Measurements from ENCODE around the gene OGFOD3. TPM values are rescaled to one million over a fixed set of nuclear protein-coding genes. Genes with fewer than 3 reads are reported as not detected.
"Not testable (repeated sequence)": the region's sequence is repeated elsewhere in the genome, so short reads cannot be mapped to it uniquely, and the experiment has no call there.

The OGFOD3 gene
- total RNA-seq, 2 donors from 2014 or later: 28.8 to 31.1 TPM

DNA sequence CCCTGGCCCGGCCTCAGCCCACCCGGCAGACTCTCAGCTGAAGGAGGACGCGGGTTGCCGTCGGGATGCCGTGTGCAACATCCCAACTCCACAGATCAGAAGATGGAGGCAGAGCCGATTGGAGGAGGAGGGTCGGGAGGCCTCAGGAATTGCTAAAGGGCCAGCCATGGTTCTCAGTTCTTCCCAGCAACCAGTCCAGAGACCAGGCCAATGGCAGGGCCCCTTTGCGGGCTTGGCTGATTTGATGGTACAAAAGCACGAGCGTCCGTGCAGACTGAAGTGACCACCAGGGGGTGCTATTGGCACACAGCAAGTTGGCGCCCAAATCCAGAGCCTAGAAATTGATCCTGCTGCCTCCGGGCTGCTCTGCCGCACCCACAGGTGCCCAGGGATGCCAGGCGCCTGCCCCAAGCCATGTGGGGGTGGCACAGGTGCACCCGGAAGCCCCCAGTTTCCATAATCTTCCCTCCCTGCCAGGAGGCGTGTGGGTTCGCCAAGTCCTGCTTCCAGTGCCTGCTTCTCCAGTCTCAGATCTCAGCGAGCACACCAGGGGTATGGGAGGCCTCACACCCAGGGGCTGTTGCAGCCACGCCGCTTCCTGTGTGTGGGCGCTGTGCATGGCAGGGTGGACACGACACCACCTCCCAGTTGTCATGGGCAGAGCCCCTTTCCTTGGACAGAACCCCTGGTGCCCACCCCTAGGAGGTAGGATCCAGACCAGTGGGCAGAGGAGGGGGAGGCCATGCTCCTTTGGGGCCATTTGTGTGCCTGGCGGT, 66.5 kb downstream of the OGFOD3 start:
- DNase-seq (peak; percentile 75 to 91), ATAC-seq (peak; percentile 83)
- intact Hi-C loops (cut with DNase I, micrococcal nuclease): loop anchor here (5.0 to 10.0 kb wide), 3 partner anchors 60 to 423 kb away; no protein-coding TSS in a partner anchor

DNA sequence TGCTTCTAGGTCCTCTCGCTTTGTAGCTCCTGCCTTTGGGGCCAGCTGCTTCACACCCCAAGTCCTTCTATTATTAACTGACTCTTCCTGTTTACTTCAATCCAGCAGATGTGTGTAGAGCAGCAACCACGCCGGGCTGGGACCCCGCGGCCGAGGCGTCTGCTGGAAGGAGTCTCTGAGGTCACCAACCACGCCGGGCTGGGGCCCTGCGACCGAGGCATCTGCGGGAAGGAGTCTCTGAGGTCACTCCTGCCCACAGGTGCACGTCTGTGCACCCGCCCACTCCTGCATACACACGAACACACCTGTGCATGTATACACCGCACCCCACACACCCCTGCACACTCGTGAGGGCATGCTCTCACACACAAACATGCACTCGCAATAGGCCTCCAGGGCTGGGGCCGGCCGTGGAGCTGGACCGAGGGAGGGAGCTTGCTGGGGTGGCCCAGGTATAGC, 67.1 kb downstream of the OGFOD3 start:
- no peak for DNase-seq
- intact Hi-C loops (cut with DNase I, micrococcal nuclease): loop anchor here (5.0 to 10.0 kb wide), 3 partner anchors 61 to 424 kb away; no protein-coding TSS in a partner anchor
- ATAC-seq: peak; percentile 9

DNA sequence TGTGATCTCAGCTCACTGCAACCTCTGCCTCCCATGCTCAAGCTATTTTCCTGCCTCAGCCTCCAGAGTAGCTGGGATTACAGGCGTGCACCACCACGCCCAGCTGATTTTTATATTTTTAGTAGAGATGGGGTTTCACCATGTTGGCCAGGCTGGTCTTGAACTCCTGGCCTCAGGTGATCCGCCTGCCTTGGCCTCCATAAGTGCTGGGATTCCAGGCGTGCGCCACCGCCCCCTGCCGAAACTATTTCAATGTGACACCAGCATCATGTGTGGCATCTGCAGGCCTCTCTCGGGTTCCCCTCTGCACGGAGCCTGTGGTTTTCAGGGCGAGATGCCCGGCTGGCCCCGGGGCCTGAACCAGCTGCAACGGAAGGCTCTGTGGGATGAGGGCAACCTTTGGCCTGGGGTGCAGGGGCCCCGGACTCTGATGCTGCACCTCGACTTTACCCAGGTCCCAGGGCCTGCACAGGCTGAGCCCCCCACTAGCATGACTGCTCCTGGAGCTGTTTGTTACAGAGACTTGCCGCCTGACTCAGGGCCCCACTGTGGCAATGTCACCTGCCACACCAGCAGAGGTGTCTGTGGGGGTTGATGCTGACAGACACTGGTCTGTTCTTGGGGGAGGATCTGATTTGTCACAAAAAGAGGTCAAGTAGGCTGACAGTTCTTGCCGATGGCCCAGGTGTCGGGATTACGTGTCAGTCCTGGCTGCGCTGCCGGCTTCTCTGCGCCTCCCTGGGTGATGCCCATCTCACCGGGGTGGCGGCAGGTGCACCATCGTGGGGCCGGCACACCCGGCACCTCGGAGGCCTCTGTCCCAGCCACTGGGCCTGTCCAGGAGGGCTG, 68.0 kb downstream of the OGFOD3 start:
- intact Hi-C loops (cut with DNase I, micrococcal nuclease): loop anchor here (5.0 to 10.0 kb wide), 3 partner anchors 62 to 424 kb away; no protein-coding TSS in a partner anchor
- ATAC-seq: no peak
- peak in 1 of 2 donors; percentile 57 for DNase-seq

DNA sequence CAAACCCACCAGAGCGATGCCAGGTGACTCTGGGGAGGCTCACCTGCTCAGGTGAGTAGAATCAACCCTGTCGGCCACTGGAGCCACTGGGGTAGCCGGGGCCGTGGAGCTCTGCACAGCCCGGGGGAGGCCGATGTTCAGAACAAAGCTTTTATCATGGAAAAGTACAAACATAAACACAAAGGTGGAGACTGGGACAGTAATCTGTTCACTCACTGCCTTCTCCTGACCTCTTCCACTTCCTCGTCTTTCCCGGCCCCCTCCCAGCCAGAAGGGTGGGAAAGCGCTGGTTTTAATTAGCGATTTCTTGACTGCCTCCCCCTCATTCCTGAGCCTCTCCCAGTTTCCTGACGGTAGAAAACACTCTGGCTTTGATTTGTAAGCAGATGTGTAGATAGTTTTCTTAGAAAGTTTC, 69.1 kb downstream of the OGFOD3 start:
- ATAC-seq (no peak), DNase-seq (no peak)
- intact Hi-C loops (cut with DNase I, micrococcal nuclease): no loop called here

DNA sequence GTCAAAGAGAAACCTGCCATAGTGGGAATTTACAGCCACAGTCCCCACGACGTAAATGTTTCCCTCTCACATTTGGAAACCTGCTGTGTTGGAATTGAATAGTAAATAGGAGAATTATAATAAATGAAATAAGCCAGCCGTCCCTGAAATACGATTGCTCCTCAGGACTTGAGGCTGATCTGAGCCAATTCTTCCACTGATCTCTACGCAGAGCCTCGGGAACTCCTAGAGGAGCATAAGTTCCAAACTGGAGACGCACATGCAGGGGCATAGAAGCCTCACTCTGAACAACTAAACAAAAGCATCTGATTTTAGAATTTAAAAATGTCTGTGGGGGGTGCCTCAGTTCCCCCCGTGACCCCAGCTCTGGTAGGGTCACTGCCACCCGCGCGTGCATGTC, 69.5 kb downstream of the OGFOD3 start:
- ATAC-seq: no peak
- intact Hi-C loops (cut with DNase I, micrococcal nuclease): no loop called here
- DNase-seq: no peak

DNA sequence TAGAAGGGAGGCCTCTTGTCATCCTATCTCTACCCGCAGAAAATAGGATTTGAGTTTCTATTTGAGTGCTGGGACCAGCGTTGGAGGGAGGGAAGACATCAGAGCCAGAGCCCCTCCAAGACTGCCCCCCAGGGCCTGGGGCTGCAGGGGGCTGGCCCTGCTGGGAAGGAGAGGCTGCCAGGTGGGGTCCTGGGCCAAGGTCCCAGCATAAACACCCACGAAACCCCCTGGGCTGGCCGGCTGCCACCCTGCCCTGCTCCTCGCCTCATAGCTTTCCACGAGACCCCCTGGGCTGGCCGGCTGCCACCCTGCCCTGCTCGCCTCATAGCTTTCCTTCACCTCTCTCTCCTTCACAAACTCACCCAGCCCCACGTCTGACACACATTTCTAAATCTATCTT, 70.0 kb downstream of the OGFOD3 start:
- intact Hi-C loops (cut with DNase I, micrococcal nuclease): no loop called here
- no peak for DNase-seq
- ATAC-seq: no peak

DNA sequence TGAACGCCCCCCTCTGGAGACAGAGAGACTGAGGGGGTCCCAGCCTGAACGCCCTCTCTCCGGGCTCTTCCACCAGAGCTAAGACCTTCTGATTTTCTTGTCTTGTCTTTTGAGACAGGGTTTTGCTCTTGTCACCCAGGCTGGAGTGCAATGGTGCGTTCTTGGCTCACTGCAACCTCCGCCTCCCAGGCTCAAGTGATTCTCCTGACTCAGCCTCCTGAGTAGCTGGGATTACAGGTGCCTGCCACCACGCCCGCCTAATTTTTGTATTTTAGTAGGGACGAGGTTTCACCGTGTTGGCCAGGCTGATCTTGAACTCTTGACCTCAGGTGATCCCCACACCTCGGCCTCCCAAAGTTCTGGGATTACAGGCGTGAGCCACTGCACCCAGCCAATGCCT, 70.4 kb downstream of the OGFOD3 start:
- intact Hi-C loops (cut with DNase I, micrococcal nuclease): not testable (repeated sequence)

DNA sequence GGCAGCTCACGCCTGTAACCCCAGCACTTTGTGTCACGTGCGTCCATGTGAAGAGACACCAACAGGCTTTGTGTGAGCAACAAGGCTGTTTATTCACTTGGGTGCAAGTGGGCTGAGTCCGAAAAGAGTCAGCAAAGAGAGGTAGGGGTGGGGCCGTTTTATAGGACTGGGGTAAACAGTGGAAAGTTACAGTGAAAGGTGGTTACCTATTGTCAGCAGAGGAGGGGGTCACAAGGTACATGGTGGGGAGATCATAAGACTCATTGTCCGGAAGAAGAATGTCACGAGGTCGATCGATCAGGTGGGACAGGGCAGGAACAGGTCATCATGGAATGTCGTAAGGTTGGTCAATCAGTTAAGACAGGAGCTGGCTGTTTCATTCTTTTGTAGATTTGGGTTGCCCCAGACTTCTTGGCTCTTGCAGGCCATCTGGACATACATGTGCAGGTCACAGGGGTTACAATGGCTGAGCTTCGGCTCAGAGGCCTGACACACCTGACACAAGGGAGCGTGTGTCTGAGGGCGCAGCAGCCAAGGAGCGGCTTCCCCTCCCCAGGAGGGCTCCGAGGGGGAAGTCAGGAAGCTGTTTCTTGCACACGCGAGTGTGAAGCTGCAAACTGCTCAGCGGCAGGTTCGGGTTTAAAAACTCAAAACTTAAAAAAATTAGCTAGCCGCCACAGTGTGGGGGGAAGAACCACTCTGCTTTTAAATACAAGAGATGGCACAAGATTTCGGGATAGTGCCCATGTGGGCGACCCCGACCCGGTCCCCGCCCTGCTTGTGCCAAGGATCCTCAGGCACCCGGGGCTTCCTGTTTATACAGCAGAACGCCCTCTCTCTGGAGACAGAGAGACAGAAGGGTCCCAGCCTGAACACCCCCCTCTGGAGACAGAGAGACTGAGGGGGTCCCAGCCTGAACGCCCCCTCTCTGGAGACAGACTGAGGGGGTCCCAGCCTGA, 71.8 kb downstream of the OGFOD3 start:
- intact Hi-C loops (cut with DNase I, micrococcal nuclease): no loop called here
- ATAC-seq (peak; percentile 64), DNase-seq (peak in 1 of 2 donors; percentile 39)

More for the DNA sequence above, 70.4 kb downstream of the OGFOD3 start:
- not testable (repeated sequence) for ATAC-seq, DNase-seq

DNA sequence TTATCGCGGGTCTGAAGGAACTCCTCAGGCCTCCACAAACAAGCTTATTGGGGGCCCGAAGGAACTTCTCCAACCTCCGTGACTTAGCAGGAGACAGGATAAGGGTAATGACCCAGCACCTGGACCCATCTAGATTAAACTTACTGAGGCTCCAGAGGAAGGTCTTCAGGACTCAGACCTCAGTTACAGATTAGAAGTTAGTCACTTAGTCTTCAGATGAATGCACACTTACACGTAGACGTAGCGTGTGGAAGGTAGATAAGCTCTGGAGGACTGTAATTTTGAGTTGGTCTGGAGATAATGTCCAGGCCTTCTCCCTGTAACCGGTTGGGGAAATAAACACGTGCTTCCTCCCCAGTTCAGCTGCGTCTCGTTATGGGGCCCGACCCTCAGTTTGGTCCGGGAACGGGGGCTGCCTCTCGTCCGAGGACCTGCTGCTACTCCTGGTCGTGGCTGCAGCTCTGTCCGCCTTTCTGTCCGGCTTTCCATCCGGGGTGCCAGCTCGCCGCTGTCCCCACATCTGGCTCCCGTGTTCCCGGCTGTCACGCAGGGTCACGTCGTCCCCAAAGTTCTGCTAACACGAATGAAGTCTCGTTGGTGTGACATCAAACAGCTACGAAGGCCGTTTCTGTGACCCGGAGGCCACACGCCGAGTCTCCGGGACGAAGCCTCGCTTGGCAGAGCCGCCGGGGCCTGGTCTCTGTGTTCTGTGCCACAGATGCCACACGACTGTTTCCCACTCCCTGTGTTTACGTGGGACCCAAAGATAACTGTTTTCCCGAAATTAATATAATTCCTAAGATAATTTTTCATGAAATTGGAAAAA, 73.0 kb downstream of the OGFOD3 start:
- intact Hi-C loops (cut with DNase I, micrococcal nuclease): no loop called here
- no peak for ATAC-seq
- no peak for DNase-seq

DNA sequence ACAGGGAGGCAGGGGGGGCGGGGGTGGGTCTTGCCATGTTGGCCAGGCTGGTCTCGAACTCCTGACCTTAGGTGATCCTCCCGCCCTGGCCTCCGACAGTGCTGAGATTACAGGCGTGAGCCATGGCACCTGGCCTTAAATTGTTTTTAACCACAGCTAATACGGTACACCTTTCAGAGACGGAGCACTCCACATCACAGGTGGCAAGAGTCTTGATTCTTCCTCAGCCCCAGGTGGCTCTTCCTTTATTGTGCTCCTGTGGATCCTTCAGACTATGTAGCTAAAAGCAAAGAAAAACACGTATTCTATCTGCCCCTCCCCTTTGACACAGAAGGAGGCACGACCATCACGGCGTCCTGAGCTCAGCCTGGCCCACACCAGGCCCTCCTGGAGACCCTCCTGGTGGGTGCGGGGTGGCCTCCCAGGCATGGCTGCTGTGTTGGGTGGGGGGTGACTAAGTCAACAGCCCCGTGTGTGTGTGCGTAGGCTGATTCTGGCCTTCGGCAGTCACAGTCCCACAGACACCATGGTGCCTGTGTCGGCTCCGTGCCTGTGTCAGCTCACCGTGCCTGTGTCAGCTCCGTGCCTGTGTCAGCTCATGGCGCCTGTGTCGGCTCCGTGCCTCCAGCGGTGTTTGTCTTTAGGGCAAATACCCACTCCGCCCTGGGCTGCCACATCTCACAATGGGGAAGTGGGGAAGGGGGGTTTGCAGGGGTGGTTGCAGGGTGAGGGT, 74.0 kb downstream of the OGFOD3 start:
- intact Hi-C loops (cut with DNase I, micrococcal nuclease): no loop called here
- DNase-seq (peak in 1 of 2 donors; percentile 26), ATAC-seq (peak; percentile 38)

DNA sequence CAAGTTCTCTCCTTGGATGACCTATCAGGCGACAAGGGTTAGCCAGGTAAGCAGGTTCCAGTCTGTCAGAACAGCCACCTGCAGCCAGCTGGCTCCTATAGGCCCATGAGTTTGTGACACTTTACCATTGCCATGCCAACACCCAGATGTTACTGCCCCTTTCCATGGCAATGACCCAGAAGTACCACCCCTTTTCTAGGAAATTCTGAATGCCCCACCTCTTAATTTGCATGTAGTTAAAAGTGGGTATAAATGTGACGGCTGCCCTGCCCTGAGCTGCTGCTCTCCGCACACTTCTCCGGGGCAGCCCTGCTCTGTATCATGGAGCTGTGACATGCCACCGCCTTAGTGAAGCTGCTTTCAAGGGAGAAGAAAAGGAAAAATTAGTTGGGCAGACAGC, 74.8 kb downstream of the OGFOD3 start:
- intact Hi-C loops (cut with DNase I, micrococcal nuclease): no loop called here
- no peak for DNase-seq
- ATAC-seq: no peak

DNA sequence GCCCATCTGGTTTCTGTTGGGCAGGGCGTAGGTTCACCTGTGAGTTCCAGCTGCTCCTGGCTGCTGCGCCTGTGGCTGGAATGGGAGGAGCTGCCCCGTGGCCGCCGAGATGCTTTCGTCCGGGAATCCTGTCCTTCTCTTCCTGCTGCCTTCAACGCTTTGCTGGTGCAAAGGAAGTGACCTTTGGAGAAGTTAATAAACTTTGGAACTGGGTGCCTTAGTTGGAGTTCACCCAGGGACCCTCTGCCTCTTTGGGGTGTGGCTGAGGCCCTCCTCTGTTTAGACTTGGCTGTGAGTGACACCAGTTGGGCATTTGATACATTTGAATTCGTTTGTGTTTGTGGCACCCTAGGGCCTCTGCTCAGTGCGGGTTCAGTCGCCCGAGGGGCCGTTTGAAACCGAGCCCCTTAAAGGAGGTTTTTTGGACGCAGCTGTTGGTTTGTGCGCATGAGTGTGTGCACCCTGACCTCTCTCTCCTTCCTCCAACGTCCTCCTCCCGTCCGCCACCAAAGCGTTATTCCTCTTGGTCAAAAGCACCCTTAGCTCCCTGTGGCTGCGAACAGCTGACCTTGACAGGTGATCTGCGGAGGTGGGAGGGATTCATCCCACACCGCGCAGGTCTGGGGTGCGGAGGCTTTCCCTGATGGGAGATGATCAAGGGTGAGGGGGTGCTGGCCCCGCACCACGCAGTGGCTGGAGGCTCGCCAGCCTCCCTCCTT, 75.9 kb downstream of the OGFOD3 start:
- DNase-seq: no peak
- ATAC-seq: no peak
- intact Hi-C loops (cut with DNase I, micrococcal nuclease): no loop called here

DNA sequence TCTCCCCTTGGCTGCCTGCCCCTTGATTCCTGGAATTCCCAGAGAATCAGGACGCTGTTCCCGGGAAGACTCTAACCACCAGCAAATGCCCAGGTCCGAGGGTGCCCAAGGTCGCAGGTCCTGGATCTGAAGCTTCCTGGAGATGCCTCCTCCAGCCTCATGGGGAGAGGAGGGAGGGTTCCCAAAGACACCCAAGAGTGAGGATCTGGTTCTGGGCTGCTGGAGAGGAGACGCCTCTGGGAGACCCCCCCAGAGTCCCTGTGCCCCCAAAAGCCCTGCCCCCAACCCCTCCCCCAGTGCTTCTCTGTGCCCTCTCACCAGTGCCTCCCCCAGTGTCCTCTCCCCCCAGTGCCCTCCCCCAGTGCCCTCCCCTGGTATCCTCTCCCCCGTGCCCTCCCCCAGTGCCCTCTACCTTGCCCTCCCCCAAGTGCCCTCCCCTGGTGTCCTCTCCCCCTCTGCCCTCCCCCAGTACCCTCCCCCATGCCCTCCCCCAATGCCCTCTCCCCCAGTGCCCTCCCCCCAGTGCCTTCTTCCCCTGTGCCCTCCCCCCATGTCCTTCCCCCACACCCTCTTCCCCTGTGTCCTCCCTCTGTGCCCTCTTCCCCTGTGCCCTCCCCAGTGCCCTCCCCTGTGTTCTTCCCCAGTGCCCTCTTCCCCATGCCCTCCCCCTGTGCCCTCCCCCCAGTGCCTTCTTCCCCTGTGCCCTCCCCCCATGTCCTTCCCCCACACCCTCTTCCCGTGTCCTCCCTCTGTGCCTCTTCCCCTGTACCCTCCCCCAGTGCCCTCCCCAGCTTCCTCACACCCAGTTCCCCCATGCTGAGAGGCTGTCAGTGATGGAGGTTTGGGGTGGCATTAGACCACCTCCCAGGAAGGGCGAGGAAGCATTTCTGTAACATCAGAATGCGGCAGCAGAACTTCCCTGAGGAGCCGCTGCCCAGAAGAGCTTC, 78.5 kb downstream of the OGFOD3 start:
- ATAC-seq (peak; percentile 22), DNase-seq (no peak)
- intact Hi-C loops (cut with DNase I, micrococcal nuclease): no loop called here
